Keratinocyte (primary cell): ENCODE data around the gene DMP1. TPM values are rescaled to one million over a fixed set of nuclear protein-coding genes. Genes with fewer than 3 reads are reported as not detected.

Experiments
- DNase-seq: peaks from one replicate; pipeline ENCODE4 v3.0.0-alpha.2; 2011; ENCODE audit warnings: low read depth, missing footprints, low spot score
- FAIRE-seq: peaks from 2 replicates; lab custom pipeline; 2011; peaks lifted over from hg19 to GRCh38; lab: Jason Lieb, UNC
- H2AFZ ChIP-seq: 2 replicates; pipeline ENCODE4 v1.6.0; 2012; ENCODE audit warnings: low read length, control low read depth, inconsistent platforms; ENCODE audit not compliant: control insufficient read depth
- H3K27ac ChIP-seq: 2 replicates; pipeline ENCODE4 v1.5.1; 2011; ENCODE audit warnings: low read length; ENCODE audit not compliant: control insufficient read depth, insufficient read depth
- H3K27me3 ChIP-seq: 3 replicates; pipeline ENCODE4 v1.6.0; 2011; ENCODE audit warnings: low read length; ENCODE audit not compliant: control insufficient read depth, insufficient read depth; ENCODE audit errors: extremely low read depth
- H3K36me3 ChIP-seq, 2 experiments: 2 replicates in 1 of 2; 3 replicates in 1 of 2; pipeline ENCODE4 v1.5.1; 2011; ENCODE audit warnings: low read length in 2 of 2, mild to moderate bottlenecking in 1 of 2; ENCODE audit not compliant: control insufficient read depth in 2 of 2, insufficient read depth in 2 of 2; ENCODE audit errors: extremely low read depth in 1 of 2
- H3K4me1 ChIP-seq: 3 replicates; pipeline ENCODE4 v1.5.1; 2011; ENCODE audit warnings: low read length; ENCODE audit not compliant: control insufficient read depth, insufficient read depth; ENCODE audit errors: extremely low read depth
- H3K4me2 ChIP-seq: 3 replicates; pipeline ENCODE4 v1.6.0; 2011; ENCODE audit warnings: low read depth, low read length; ENCODE audit not compliant: control insufficient read depth, insufficient read depth; ENCODE audit errors: extremely low read depth
- H3K4me3 ChIP-seq, 3 experiments: fragments of 200-600 bp in 1 of 3; sonication (generic) in 1 of 3; 2 replicates in 2 of 3; 3 replicates in 1 of 3; pipeline ENCODE4 v1.5.1; 2011 to 2016; ENCODE audit warnings: low read length in 3 of 3, mild to moderate bottlenecking in 3 of 3, control low read depth in 2 of 3, inconsistent platforms in 1 of 3, low read depth in 1 of 3, mixed read lengths in 1 of 3, mixed run types in 1 of 3, moderate library complexity in 1 of 3; ENCODE audit not compliant: control insufficient read depth in 2 of 3, insufficient read depth in 2 of 3; ENCODE audit errors: extremely low read depth in 1 of 3
- H3K79me2 ChIP-seq: 2 replicates; pipeline ENCODE4 v1.6.0; 2012; ENCODE audit warnings: low read length; ENCODE audit not compliant: control insufficient read depth, insufficient read depth
- H3K9ac ChIP-seq: 3 replicates; pipeline ENCODE4 v1.6.0; 2011; ENCODE audit warnings: low read length; ENCODE audit not compliant: control insufficient read depth, insufficient read depth; ENCODE audit errors: extremely low read depth
- H3K9me1 ChIP-seq: 3 replicates; pipeline ENCODE4 v1.6.0; 2011; ENCODE audit warnings: low read length; ENCODE audit not compliant: control insufficient read depth, insufficient read depth; ENCODE audit errors: extremely low read depth
- H3K9me3 ChIP-seq: 2 replicates; pipeline ENCODE4 v1.5.1; 2012; ENCODE audit warnings: low read depth, low read length; ENCODE audit not compliant: control insufficient read depth
- H4K20me1 ChIP-seq: 3 replicates; pipeline ENCODE4 v1.6.0; 2011; ENCODE audit warnings: low read length; ENCODE audit not compliant: control insufficient read depth, insufficient read depth; ENCODE audit errors: extremely low read depth
- CTCF ChIP-seq, 3 experiments: IDR thresholded peaks in 1 of 3; conservative IDR thresholded peaks in 1 of 3; optimal IDR thresholded peaks in 1 of 3; 2 replicates in 2 of 3; 3 replicates in 1 of 3; pipeline versions ENCODE3 to v1.5.1; 2011; ENCODE audit warnings: low read length in 3 of 3, mild to moderate bottlenecking in 3 of 3, moderate library complexity in 2 of 3, control low read depth in 1 of 3, inconsistent platforms in 1 of 3; ENCODE audit not compliant: insufficient read depth in 2 of 3; ENCODE audit errors: extremely low read depth in 1 of 3
- EZH2 ChIP-seq: IDR thresholded peaks from one replicate; pipeline ENCODE4 v1.6.1; 2012; ENCODE audit warnings: inconsistent platforms, mild to moderate bottlenecking, low read length, moderate library complexity
- dilution Hi-C: fragments of 300-500 bp; cut with MboI; formaldehyde crosslinking; loops from one replicate; pipeline ENCODE4 v1.7.0; 2020; ENCODE audit warnings: low sequenced_read_pairs; ENCODE audit not compliant: extremely low pct_ligation_motif_present
- polyA plus RNA-seq, 5 experiments: library from polyadenylated mRNA; depleted of rRNA in 3 of 5; stranded (reverse) in 3 of 5; stranded (forward) in 1 of 5; unstranded in 1 of 5; fragments of >200 nt; gene quantifications; 1 replicate in 1 of 5; 2 replicates in 3 of 5; 3 replicates in 1 of 5; pipeline versions ENCODE4 v1.2.1 to v1.2.3, GENCODE V29; 2011 to 2012; ENCODE audit warnings: missing spikeins in 2 of 5, low read depth in 1 of 5, low replicate concordance in 1 of 5

DMP1 gene
- polyA plus RNA-seq, 1 donor (not counting 4 experiments of a cell fraction or from before 2014, with no cell fraction given): not detected

DNA sequence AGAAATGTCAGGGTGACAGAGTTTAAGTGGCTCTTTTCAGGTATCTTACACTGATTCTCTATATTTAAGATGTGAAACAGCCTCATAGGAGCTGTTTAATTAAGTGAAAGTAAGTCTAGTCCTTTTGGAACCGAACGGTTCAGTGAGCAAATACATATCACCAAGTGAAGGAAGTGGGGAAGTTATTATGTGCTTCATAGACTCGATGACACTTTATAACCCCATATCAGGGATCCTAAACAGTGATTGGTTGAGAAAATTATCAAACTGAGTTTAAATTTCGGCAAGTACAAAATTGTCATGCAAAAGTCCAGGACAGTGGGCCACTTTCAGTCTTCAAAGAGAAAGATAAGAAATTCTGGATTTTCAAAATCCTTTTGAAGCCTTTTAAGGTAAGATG lies 41.9 kb upstream of the DMP1 start, which contains the start of gene DSPP:
DSPP (plus strand) TSS at position 301 of the 400 bp plus-strand sequence. CDS start 2,380 bp downstream, outside the sequence.
- no peak within 1 kb of the TSS for H3K9ac ChIP-seq
- H4K20me1 ChIP-seq: no peaks in the 10 kb centered on the region
- H3K4me3 ChIP-seq: no peak within 1 kb of the TSS
- no peak for FAIRE-seq
- no peaks in the 10 kb centered on the region for H3K27me3 ChIP-seq
- no peak for DNase-seq
- no peaks in the 10 kb centered on the region for H3K9me1 ChIP-seq
- no peak for TF ChIP-seq EZH2
- TF ChIP-seq CTCF (optimal IDR thresholded peaks at IDR 0.05 in 1 of 3, IDR thresholded peaks at IDR 0.05 in 1 of 3, conservative IDR thresholded peaks at IDR 0.05 in 1 of 3; ENCODE audit: extremely low read depth in 1 of 3, insufficient read depth in 2 of 3, low read length in 3 of 3): no peak
- no peaks in the 10 kb centered on the region for H3K9me3 ChIP-seq
- no peak within 1 kb of the TSS for H2AFZ ChIP-seq
- dilution Hi-C loops: no loop called here
- H3K4me2 ChIP-seq: no peak within 1 kb of the TSS
- H3K27ac ChIP-seq: no peak within 1 kb of the TSS
- no peaks in the 10 kb centered on the region for H3K4me1 ChIP-seq
- no peaks in the 10 kb centered on the region for H3K36me3 ChIP-seq
- H3K79me2 ChIP-seq: no peaks in the 10 kb centered on the region

DNA sequence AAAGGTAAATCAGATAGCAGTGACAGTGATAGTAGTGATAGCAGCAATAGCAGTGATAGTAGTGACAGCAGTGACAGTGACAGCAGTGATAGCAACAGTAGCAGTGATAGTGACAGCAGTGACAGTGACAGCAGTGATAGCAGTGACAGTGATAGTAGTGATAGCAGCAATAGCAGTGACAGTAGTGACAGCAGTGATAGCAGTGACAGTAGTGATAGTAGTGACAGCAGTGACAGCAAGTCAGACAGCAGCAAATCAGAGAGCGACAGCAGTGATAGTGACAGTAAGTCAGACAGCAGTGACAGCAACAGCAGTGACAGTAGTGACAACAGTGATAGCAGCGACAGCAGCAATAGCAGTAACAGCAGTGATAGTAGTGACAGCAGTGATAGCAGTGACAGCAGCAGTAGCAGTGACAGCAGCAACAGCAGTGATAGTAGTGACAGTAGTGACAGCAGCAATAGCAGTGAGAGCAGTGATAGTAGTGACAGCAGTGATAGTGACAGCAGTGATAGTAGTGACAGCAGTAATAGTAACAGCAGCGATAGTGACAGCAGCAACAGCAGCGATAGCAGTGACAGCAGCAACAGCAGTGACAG lies 35.7 kb upstream of the DMP1 start:
- no peaks in the 10 kb centered on the region for H4K20me1 ChIP-seq
- no peak overlapping the region for H3K4me3 ChIP-seq
- H3K4me1 ChIP-seq: no peaks in the 10 kb centered on the region
- DNase-seq (no peak), FAIRE-seq (no peak)
- no peaks in the 10 kb centered on the region for H3K27me3 ChIP-seq
- no peak overlapping the region for H3K4me2 ChIP-seq
- no peak for TF ChIP-seq EZH2
- TF ChIP-seq CTCF (optimal IDR thresholded peaks at IDR 0.05 in 1 of 3, IDR thresholded peaks at IDR 0.05 in 1 of 3, conservative IDR thresholded peaks at IDR 0.05 in 1 of 3; ENCODE audit: extremely low read depth in 1 of 3, insufficient read depth in 2 of 3, low read length in 3 of 3): no peak
- H3K79me2 ChIP-seq: no peaks in the 10 kb centered on the region
- no peak overlapping the region for H3K27ac ChIP-seq
- no peaks in the 10 kb centered on the region for H3K9me3 ChIP-seq
- H2AFZ ChIP-seq: no peak overlapping the region
- no peak overlapping the region for H3K9ac ChIP-seq
- no peaks in the 10 kb centered on the region for H3K36me3 ChIP-seq
- H3K9me1 ChIP-seq: no peaks in the 10 kb centered on the region
- dilution Hi-C loops: no loop called here
